Bronchus fibroblast of lung (primary cell): Measurements from ENCODE around the gene GFI1B. TPM values are rescaled to one million over a fixed set of nuclear protein-coding genes. Genes with fewer than 3 reads are reported as not detected.

ENCODE experiments used
- total RNA-seq: library from RNA; depleted of rRNA; stranded (reverse); fragments of >200 nt; gene quantifications from 2 replicates; pipeline ENCODE4 v1.2.3, GENCODE V29; 2015

The GFI1B gene
- under 0.01 TPM in 1 of 2 replicates, not detected in the other for total RNA-seq

DNA sequence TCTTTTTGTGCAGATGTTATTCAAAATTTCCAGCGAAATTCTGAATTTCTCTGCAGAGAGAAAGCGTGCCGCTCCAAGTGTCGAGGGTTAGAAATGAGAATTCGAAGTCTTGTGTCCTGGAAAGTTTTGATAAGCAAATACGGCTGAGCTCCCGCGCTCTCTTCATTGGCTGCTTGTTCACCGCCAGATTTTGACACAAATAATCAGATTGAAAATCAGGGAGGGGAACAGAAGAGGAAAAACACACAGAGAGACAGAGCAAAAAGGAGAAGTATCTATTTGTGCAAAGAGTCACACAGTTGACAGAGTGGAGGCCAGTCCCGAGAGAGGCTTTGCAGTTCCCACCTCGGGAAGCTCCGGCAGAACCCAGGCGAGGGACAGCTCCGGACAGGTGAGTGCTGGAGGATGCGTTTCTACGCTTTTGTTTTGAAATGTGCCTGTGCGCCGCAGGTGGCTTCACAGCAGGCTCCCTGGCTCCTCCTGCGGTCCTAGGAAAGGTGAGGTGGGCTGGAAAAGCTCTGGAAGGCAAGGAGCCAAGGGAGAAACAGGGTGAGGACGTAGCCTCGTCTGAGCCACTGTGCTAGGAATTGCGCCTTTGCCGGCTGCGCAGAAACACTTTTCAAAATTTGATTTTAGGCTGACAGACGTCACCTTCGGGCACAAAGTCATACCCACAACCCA lies at the start of gene GFI1B:
Gene GFI1B (plus strand): TSS at position 244 of the 681 bp plus-strand sequence. CDS start 7,985 bp downstream, outside the sequence.

DNA sequence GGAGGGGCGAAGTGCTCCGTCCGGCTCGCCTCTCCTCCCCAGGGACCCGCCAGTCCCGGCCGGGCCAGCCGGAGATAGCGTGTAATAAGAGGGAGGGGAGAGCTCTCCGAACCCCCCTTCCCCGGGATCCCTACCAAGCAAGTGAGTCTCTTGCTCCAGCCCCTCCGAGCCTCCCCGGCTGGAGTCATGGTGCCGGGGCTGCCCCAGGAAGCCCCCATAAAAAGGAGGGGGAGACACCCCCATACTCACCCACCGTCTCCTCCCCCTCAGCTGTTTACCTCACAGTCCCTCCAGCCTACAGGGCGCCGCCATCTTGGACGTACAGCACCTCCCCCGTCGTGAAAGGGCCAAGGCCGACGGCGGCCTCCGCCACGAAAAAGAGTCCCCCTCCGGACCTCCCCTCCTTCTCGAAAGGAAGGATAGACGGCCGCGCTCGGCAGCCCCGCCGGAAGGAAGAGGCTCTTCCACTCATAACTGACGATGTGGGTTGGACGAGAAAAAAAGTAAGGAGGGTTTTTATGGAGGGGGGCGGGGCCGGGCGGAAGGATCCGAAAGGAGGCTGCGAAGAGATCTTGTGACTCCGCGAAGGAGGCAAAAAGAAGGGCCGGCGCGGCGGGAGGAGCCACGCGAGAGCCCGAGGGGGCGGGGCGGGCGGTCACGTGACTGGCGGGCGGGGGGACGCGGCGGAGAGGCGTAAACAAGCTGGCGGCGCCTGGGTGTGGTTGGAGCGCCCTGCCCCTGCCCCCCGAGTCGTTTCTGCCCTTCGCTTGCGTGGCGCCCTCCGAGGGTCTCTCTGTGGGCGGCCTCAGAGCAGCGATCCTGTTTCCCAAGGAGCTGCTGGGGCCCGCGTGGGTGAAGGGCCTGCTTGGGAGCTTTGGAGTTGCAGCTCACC lies 34.0 kb upstream of the GFI1B start, which contains the start of gene TSC1:
Gene TSC1 (minus strand): TSS at position 323 of the 892 bp plus-strand sequence. CDS start 15,744 bp downstream, outside the sequence.

DNA sequence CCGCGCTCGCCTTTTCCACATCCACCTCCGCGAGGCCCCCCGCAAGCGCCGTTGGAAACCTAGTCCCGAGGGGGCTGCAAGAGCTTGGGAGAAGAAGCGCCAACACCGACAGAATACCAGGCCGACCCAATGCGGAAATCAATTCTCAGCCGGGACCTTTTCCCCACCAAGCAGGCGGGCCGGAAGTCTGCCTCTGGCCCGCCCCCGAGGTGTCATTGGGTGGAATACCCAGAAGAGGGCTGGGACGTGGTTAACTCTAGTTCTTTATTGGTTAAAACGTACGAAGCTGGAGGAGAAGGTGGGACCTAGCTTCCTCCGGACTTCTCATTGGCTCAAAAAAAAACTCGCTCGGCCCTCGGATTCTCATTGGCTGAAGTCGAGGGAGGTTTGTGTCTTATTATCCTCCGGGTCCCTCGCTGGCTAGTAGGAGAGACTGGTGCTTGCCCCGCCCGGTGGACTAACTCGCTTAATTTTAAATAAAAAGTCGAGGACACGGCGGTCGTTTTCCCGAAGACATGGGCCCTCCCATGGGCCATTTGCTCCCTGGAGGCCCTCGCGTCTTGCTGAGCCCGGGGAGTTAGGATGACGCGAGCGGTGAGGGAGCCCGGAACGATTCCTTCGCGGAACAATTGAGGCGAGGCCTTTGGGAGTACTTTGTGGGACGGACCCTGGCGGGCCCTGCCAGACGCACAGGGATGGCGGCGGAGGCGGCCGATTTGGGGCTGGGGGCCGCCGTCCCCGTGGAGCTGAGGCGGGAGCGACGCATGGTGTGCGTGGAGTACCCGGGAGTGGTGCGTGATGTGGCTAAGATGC lies 52.0 kb downstream of the GFI1B start, which contains the start of gene GTF3C5:
Gene GTF3C5 (plus strand): TSS at position 681 of the 813 bp plus-strand sequence. CDS start 15 bp downstream, at position 696.

Other genes with a start within 250 kb of the GFI1B start
- gene AK8, start 100.4 kb upstream of the GFI1B start, total RNA-seq, result 0.34 and 0.59 TPM in 2 replicates
- gene SPACA9, start 99.8 kb upstream of the GFI1B start, total RNA-seq, result 3.3 and 3.7 TPM in 2 replicates
- 17.4 and 20.3 TPM in 2 replicates for gene TSC1, start 34.1 kb upstream of the GFI1B start, total RNA-seq
- gene GTF3C5, start 52.3 kb downstream of the GFI1B start, total RNA-seq, result 55.5 and 59.3 TPM in 2 replicates
- gene CEL, start 83.3 kb downstream of the GFI1B start, total RNA-seq, result 0.17 and 0.30 TPM in 2 replicates
- 17.2 and 19.5 TPM in 2 replicates for gene RALGDS, start 142.5 kb downstream of the GFI1B start, total RNA-seq
- 2.4 and 3.2 TPM in 2 replicates for gene GBGT1, start 185.2 kb downstream of the GFI1B start, total RNA-seq
- gene OBP2B, start 230.6 kb downstream of the GFI1B start, total RNA-seq, result not detected in 2 replicates